VCaP (cell line): ENCODE results near the gene SCG3.

Experiments
- H3K27ac ChIP-seq: fragments of 450-650 bp; 2 replicates; pipeline ENCODE4 v1.5.1; 2017
- TF ChIP-seq, protein P1 (sequence below): fragments of 450-650 bp; conservative IDR thresholded peaks from 2 replicates; pipeline ENCODE4 v1.5.1; 2017; ENCODE audit warnings: mild to moderate bottlenecking, moderate library complexity

SCG3 gene

DNA sequence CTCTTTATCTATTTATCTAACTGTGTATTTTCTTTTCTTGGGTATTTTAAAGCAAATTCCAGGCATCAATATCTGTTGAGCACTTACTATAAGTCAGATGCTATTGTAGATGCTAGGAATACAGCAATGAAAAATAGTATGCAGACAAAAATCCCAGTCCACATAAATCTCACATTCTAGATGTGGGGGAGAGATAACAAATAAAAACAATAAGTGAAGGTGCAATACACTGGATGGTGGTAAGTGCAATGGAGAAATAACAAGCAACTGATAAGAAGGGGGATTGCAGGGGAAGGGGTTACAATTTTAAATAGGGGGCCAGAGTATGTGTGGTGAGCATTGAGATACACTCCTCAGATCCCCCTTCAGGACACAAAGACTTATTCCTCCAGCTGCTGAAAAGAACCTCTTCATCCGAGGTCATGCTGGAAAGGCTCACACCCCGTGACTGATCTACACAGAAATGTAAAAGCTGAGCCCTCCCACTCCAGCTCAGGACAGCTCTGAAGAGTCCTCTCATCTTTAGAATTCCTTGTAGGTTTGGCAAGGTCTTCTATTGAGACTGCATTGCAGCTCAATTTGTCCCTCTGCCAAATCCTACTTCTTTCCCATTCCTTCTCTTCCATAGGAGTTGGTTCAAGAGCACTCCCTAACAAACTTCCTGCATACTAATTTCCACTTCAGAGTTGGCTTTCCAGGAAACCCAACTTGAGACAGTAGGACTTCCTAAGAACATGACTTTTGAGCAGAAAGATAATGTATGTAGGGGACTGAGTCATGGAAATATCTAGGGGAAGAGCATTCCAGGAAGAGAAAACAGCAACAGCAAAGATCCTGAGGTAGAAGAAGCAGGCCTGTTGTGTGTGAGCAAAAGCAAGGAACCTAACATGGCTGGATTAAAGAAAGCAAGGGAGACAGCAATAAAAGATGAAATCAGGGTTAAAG, 8.1 kb upstream of the SCG3 start:
- no peak overlapping the region for H3K27ac ChIP-seq
- TF ChIP-seq, protein P1, sequence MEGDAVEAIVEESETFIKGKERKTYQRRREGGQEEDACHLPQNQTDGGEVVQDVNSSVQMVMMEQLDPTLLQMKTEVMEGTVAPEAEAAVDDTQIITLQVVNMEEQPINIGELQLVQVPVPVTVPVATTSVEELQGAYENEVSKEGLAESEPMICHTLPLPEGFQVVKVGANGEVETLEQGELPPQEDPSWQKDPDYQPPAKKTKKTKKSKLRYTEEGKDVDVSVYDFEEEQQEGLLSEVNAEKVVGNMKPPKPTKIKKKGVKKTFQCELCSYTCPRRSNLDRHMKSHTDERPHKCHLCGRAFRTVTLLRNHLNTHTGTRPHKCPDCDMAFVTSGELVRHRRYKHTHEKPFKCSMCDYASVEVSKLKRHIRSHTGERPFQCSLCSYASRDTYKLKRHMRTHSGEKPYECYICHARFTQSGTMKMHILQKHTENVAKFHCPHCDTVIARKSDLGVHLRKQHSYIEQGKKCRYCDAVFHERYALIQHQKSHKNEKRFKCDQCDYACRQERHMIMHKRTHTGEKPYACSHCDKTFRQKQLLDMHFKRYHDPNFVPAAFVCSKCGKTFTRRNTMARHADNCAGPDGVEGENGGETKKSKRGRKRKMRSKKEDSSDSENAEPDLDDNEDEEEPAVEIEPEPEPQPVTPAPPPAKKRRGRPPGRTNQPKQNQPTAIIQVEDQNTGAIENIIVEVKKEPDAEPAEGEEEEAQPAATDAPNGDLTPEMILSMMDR, result no peak

DNA sequence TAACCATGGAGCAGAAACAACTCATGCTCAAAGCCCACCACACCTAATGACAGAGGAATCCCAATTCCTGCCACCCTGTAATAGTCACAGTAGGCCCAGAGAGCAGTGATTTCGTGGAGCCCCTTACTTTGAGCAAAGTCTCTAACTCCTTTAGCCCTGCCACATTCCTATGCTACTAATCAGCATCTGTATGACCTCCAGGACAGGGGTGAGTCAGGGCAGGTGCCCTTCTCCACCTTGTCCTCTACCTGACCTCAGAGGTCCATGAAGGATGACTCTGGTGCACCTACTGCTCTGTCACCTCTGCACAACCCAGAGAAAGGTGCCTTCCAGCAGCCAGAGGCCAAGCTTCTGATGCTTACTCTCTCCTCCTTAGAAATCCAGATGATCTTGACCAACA, 6.1 kb upstream of the SCG3 start:
- no peak overlapping the region for H3K27ac ChIP-seq
- TF ChIP-seq, protein P1, result no peak

DNA sequence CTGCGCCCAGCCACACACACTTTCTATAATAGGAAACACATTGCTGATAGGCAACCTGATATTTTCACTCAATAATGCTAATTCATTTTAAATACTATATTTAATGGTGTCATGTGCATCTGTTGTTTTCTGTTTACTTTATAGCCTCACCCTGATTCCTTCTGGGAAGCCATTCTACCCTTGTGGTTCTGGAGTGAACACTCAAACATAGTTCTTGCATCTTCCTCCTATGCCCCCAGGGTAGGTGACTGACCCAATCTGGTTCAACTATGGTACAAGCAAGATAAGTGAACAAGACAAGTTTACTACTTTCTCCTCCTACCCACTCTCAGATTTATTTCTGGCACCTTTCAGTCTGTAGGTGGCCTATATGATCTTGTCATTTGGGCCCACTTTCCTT, 4.3 kb upstream of the SCG3 start:
- TF ChIP-seq, protein P1, result no peak

DNA sequence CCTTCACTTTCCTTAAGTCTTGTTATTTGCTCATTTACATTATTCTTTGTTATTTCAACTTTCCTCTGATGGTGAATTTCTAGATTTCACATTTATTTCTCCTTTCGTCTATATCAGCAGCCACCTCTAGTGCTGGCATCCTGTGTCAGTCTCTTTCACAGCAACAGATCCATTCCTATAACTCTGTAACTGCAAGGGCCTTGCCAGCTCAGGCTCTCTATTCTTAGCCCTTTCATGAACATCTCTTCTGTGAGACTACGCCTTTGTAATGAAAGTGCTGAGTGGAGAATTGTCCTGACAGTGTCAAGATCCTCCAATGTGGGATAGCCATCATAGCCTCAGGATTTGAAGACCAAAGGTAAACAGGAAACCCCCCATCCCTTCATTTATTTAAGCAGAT, 3.9 kb upstream of the SCG3 start:
- H3K27ac ChIP-seq, result no peak overlapping the region
- TF ChIP-seq, protein P1, result no peak

More for the DNA sequence above, 4.3 kb upstream of the SCG3 start:
- no peak overlapping the region for H3K27ac ChIP-seq

DNA sequence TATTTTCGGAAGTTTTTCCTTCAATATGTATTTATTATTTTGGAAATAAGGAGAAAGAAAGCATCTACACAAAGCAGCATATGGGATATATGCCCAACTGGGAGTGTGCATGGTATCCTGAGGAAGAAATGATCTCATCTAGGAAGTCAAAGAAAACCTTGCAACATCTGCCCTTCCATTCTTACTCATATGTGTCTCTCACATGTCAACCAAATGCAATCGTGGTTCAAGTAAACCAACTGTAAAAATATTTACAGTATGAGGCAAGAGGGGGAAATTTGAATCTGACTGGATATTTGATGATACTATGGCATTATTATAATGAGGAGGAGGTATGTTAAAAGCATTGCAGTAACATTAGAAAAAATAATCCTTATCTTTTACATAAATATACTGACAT, 3.2 kb upstream of the SCG3 start:
- H3K27ac ChIP-seq, result no peak overlapping the region
- TF ChIP-seq, protein P1, result no peak

DNA sequence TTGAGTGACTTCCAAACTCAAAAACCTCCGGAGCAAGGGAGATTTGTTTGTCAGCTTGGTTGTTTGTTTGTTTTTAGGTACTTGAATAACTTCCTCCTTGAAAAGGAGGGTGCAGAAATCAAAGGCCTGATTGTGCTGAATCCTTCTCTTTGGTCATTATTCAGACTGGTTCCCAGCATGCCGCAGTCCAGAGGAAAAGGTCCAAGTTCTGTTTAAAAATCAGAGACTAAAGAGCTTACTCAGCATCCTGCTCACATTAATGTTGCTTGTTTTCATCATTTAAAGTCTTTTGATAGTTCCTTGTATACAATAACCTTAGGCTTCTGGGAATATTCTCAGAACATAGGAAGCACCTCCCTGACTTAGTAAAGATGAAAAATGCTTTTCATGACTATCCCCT, 982 bp upstream of the SCG3 start:
- no peak overlapping the region for H3K27ac ChIP-seq
- TF ChIP-seq, protein P1, result no peak

DNA sequence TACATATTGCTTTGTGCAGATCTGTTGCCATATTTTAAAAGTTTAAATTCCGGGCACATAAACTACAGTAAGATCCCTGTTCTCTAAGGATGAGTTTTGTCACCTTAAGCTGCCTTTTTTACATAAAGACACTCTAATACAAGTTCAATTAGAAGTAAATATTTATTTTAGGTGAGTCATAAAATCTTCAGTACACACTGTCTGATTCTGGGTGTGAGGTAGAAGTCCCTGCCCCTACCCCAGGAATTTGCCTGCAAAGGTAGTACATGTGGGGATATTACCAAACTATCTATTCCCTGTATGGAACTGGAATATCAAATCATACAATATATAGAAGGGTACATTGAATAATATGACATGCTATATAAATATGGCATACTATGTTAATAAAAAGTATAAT, 6.3 kb downstream of the SCG3 start:
- TF ChIP-seq, protein P1, result no peak
- no peak overlapping the region for H3K27ac ChIP-seq
